K562 (cell line): ENCODE data around the gene WNT7A. TPM values are rescaled to one million over a fixed set of nuclear protein-coding genes. Genes with fewer than 3 reads are reported as not detected.
A peak's percentile ranks its signal among the peaks of the same experiment; 100 is the strongest.

ENCODE experiments used
- CEBPB ChIP-seq: fragments of 450-650 bp; IDR thresholded peaks from 2 replicates; pipeline ENCODE4 v1.6.1; 2016; ENCODE audit warnings: missing genetic modification characterization, missing compliant biosample characterization
- FIP1L1 ChIP-seq: fragments of 200-400 bp; formaldehyde crosslinking; IDR thresholded peaks from 2 replicates; pipeline ENCODE4 v1.6.1; 2018; ENCODE audit warnings: mild to moderate bottlenecking, low read depth, low read length; ENCODE audit not compliant: poor library complexity, severe bottlenecking
- HINFP ChIP-seq: fragments of 450-650 bp; conservative IDR thresholded peaks from 2 replicates; pipeline ENCODE4 v1.6.1; 2016; ENCODE audit warnings: missing genetic modification characterization, low read depth, mild to moderate bottlenecking, control low read depth, missing compliant biosample characterization
- MED1 ChIP-seq: sonication (generic); formaldehyde crosslinking; IDR thresholded peaks from 2 replicates; pipeline ENCODE4 v1.8.1; 2023; ENCODE audit warnings: missing genetic modification reagents, borderline replicate concordance
- NEUROD1 ChIP-seq: fragments of 150-350 bp; IDR thresholded peaks from 2 replicates; pipeline ENCODE4 v1.6.1; 2014; ENCODE audit warnings: borderline replicate concordance, low read length, low read depth; ENCODE audit not compliant: partially characterized antibody
- PPARD ChIP-seq: fragments of 250-450 bp; sonication (Bioruptor Pico); IDR thresholded peaks from 2 replicates; pipeline ENCODE4 v1.8.0; 2022; ENCODE audit warnings: inconsistent platforms, mild to moderate bottlenecking, moderate library complexity
- SIN3A ChIP-seq, 2 experiments: fragments of 150-350 bp in 1 of 2; IDR thresholded peaks; 2 replicates each; pipeline ENCODE4 v1.6.1; 2011 to 2016; ENCODE audit warnings: borderline replicate concordance in 2 of 2, low read depth in 2 of 2, low read length in 2 of 2, mild to moderate bottlenecking in 2 of 2, moderate library complexity in 2 of 2; ENCODE audit not compliant: control insufficient read depth in 1 of 2
- SRF ChIP-seq, 2 experiments: fragments of 250-450, 450-650 bp in 1 of 2; sonication (Bioruptor Pico) in 1 of 2; sonication (generic) in 1 of 2; formaldehyde crosslinking; IDR thresholded peaks; 2 replicates each; pipeline versions ENCODE4 v1.5.0 to v1.5.1; 2020 to 2022; ENCODE audit warnings: mild to moderate bottlenecking in 1 of 2, missing genetic modification reagents in 1 of 2
- STAT5B ChIP-seq: fragments of 250-450 bp; sonication (Bioruptor Pico); IDR thresholded peaks from 2 replicates; pipeline ENCODE4 v1.8.0; 2021; ENCODE audit warnings: mild to moderate bottlenecking, inconsistent platforms
- TAF1 ChIP-seq: IDR thresholded peaks from 2 replicates; pipeline ENCODE4 v1.6.1; 2011; ENCODE audit warnings: mild to moderate bottlenecking, low read length, moderate library complexity; ENCODE audit not compliant: insufficient read depth, control insufficient read depth, severe bottlenecking; ENCODE audit errors: extremely low read depth
- TEAD4 ChIP-seq, 2 experiments: sonication (generic) in 1 of 2; formaldehyde crosslinking in 1 of 2; IDR thresholded peaks; 2 replicates each; pipeline versions ENCODE4 v1.6.1 to v1.8.0; 2012 to 2022; ENCODE audit warnings: borderline replicate concordance in 1 of 2, inconsistent platforms in 1 of 2, low read length in 1 of 2, mild to moderate bottlenecking in 1 of 2, missing genetic modification reagents in 1 of 2
- XRCC3 ChIP-seq: fragments of 450-650 bp; IDR thresholded peaks from 2 replicates; pipeline ENCODE4 v1.6.1; 2017; ENCODE audit warnings: mild to moderate bottlenecking, moderate library complexity
- ZNF134 ChIP-seq: fragments of 250-450 bp; sonication (Bioruptor Pico); conservative IDR thresholded peaks from 2 replicates; pipeline ENCODE4 v1.4.0; 2020
- ZNF444 ChIP-seq: fragments of 250-450 bp; sonication (Bioruptor Pico); IDR thresholded peaks from 2 replicates; pipeline ENCODE4 v1.4.0; 2020; ENCODE audit warnings: mild to moderate bottlenecking, moderate library complexity
- ZZZ3 ChIP-seq: fragments of 450-650 bp; IDR thresholded peaks from 2 replicates; pipeline ENCODE4 v1.6.1; 2016; ENCODE audit warnings: antibody characterized with exemption, mild to moderate bottlenecking, moderate library complexity
- polyA plus RNA-seq, 8 experiments: library from polyadenylated mRNA; depleted of rRNA in 4 of 8; stranded (reverse) in 5 of 8; unstranded in 3 of 8; fragments of >200 nt; fragmentation: Nextera tagmentation in 2 of 8; fragmentation: Illumina TruSeq in 1 of 8; extraction: Ambion mirVana in 2 of 8; extraction: Trizol in 1 of 8; gene quantifications; 2 replicates each; pipeline versions ENCODE4 v1.2.1 to v1.2.3, GENCODE V29; 2011 to 2014; ENCODE audit warnings: inconsistent platforms in 1 of 8, missing spikeins in 1 of 8
- total RNA-seq, 7 experiments: library from RNA; depleted of rRNA in 6 of 7; stranded (reverse); fragments of >200 nt in 6 of 7; fragmentation: Illumina TruSeq in 2 of 7; extraction: Trizol in 2 of 7; gene quantifications; 2 replicates each; pipeline versions ENCODE4 v1.2.1 to v1.2.3, GENCODE V29; 2011 to 2021; ENCODE audit warnings: low replicate concordance in 1 of 7
- TF ChIP-seq, protein P1 (sequence below): fragments of 450-650 bp; formaldehyde crosslinking; conservative IDR thresholded peaks from 2 replicates; pipeline ENCODE4 v1.4.0; 2022; ENCODE audit warnings: mild to moderate bottlenecking, missing genetic modification characterization
- TF ChIP-seq, protein P2 (sequence below): fragments of 450-650 bp; IDR thresholded peaks from 2 replicates; pipeline ENCODE4 v1.6.1; 2016; ENCODE audit warnings: low read depth, mild to moderate bottlenecking, moderate library complexity
- TF ChIP-seq, protein P3 (sequence below): conservative IDR thresholded peaks from 2 replicates; pipeline ENCODE4 v1.6.1; 2011; ENCODE audit warnings: low read depth, mild to moderate bottlenecking, low read length; ENCODE audit not compliant: control insufficient read depth
- TF ChIP-seq, protein P4 (sequence below): fragments of 450-650 bp; IDR thresholded peaks from 2 replicates; pipeline ENCODE4 v1.7.0; 2016; ENCODE audit warnings: borderline replicate concordance

Gene WNT7A
- total and polyA plus RNA-seq, 9 of the 15 experiments (the other 6 are each of a cell fraction or from before 2014, with no cell fraction given), result 0.03 TPM; not detected in 8

GRCh38 chr3:13895155-13896105, 15.6 kb upstream of the WNT7A start (continued):
- TF ChIP-seq TAF1, result no peak
- peak; percentile 84 for TF ChIP-seq HINFP (tag)
- TF ChIP-seq STAT5B (CRISPR knock-in tag), result no peak
- TF ChIP-seq PPARD (CRISPR knock-in tag), result no peak
- TF ChIP-seq, protein P1, sequence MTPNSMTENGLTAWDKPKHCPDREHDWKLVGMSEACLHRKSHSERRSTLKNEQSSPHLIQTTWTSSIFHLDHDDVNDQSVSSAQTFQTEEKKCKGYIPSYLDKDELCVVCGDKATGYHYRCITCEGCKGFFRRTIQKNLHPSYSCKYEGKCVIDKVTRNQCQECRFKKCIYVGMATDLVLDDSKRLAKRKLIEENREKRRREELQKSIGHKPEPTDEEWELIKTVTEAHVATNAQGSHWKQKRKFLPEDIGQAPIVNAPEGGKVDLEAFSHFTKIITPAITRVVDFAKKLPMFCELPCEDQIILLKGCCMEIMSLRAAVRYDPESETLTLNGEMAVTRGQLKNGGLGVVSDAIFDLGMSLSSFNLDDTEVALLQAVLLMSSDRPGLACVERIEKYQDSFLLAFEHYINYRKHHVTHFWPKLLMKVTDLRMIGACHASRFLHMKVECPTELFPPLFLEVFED (CRISPR knock-in tag), result no peak
- no peak for TF ChIP-seq ZNF444 (CRISPR knock-in tag)
- TF ChIP-seq XRCC3, result no peak
- TF ChIP-seq, protein P2, sequence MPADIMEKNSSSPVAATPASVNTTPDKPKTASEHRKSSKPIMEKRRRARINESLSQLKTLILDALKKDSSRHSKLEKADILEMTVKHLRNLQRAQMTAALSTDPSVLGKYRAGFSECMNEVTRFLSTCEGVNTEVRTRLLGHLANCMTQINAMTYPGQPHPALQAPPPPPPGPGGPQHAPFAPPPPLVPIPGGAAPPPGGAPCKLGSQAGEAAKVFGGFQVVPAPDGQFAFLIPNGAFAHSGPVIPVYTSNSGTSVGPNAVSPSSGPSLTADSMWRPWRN, result no peak
- TF ChIP-seq CEBPB (tag), result peak; percentile 58
- no peak for TF ChIP-seq ZNF134 (CRISPR knock-in tag)
- TF ChIP-seq NEUROD1, result no peak
- no peak for TF ChIP-seq FIP1L1
- TF ChIP-seq TEAD4 (IDR thresholded peaks at IDR 0.05; ENCODE audit: low read length), result no peak
- TF ChIP-seq TEAD4 (CRISPR knock-in tag; IDR thresholded peaks at IDR 0.05; ENCODE audit: borderline replicate concordance), result no peak
- TF ChIP-seq, protein P3, sequence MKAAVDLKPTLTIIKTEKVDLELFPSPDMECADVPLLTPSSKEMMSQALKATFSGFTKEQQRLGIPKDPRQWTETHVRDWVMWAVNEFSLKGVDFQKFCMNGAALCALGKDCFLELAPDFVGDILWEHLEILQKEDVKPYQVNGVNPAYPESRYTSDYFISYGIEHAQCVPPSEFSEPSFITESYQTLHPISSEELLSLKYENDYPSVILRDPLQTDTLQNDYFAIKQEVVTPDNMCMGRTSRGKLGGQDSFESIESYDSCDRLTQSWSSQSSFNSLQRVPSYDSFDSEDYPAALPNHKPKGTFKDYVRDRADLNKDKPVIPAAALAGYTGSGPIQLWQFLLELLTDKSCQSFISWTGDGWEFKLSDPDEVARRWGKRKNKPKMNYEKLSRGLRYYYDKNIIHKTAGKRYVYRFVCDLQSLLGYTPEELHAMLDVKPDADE, result no peak
- no peak; a peak in 1 of 4 replicates for TF ChIP-seq SRF (CRISPR knock-in tag; IDR thresholded peaks at IDR 0.05)
- TF ChIP-seq ZZZ3, result no peak
- TF ChIP-seq, protein P4, sequence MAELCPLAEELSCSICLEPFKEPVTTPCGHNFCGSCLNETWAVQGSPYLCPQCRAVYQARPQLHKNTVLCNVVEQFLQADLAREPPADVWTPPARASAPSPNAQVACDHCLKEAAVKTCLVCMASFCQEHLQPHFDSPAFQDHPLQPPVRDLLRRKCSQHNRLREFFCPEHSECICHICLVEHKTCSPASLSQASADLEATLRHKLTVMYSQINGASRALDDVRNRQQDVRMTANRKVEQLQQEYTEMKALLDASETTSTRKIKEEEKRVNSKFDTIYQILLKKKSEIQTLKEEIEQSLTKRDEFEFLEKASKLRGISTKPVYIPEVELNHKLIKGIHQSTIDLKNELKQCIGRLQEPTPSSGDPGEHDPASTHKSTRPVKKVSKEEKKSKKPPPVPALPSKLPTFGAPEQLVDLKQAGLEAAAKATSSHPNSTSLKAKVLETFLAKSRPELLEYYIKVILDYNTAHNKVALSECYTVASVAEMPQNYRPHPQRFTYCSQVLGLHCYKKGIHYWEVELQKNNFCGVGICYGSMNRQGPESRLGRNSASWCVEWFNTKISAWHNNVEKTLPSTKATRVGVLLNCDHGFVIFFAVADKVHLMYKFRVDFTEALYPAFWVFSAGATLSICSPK, result no peak
- no peak for TF ChIP-seq MED1 (CRISPR knock-in tag)
- TF ChIP-seq SIN3A (IDR thresholded peaks at IDR 0.05; ENCODE audit: borderline replicate concordance in 2 of 2, control insufficient read depth in 1 of 2, low read depth in 2 of 2, low read length in 2 of 2), result no peak
